ENCODE measurements around the gene SLC1A1.

GRCh38 chr9:4555236-4555635 is 65.0 kb downstream of the SLC1A1 start:
- no peak for TF ChIP-seq POLR2A (IDR thresholded peaks at IDR 0.05; ENCODE audit: low read depth, low read length)
- TF ChIP-seq POLR2AphosphoS5 (IDR thresholded peaks at IDR 0.05; ENCODE audit: low read depth, low read length), result no peak
